NCI-H128 (cell line): ENCODE data around the gene EMP2.

ENCODE experiments used
- DNase-seq: peaks from one replicate; lab custom pipeline; 2025; ENCODE audit not compliant: unreplicated experiment; lab: John Stamatoyannopoulos, UW

Gene EMP2

DNA sequence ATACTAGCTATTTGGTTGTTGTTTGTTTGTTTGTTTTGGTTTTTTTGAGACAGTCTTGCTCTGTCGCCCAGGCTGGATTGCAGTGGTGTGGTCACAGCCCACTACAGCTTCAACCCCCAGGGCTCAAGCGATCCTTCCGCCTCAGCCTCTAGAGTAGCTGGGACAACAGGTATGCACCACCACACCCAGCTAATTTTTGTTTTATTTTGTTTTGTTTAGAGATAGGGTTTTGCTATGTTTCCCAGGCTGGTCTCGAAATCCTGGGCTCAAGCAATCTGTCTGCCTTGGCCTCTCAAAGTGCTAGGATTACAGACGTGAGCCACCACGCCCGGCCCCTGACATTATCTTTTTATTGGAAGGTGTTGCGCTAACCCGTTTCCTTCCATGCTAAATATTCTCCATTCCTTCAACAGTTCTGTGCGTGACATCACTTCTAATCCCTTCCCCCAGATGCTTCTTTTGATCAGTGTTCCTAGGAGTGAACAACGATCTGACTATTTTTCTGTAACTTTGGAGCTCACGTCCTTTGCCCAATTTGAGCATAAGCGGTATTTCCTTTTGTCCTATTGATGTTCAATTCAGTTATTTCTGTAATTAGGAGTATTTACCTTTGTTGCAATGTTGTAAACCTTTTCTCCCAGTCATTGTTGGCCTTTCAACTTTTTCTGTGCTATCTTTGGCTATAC lies 30.2 kb upstream of the EMP2 start:
- no peak for DNase-seq

DNA sequence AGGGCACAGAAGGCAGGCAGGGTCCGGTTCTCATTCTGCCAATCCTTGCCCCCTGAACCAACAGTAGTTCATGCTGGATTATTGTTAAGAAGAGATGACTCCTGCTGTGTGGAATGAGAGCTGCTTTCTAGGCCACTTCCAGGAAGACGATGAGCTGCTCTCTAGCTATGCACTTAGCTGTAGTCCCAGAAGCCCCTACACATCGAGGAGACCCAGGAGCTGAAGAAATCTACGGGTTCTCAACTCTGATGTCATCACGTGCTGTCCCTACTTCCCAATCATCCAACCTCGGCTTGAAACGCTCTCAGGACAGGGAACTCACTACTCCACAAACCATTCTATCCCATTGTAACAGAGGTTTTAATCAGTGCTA lies 29.0 kb upstream of the EMP2 start:
- DNase-seq, result no peak

- DNase-seq, result no peak
These were observed 28.4 kb upstream of the EMP2 start for GRCh38 chr16:10608687-10609401.

DNA sequence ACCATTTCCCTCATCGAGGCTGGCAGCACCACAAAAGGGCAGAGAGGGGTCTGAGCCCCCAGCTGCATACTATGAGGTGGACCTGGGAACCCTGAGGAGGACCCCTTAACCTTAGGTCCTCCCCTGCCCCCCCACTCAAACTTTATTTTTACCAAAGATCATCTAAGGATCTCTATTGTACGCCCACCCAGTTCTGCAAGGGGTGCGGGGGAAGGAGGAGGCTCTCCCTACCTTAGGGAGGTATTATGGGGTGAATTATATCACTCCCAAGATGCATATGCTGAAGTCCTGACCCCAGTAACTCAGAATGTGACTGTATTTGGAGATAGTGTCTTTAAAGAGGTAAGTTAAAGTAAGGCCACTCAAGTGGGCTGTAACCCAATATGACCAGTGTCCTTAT lies 26.8 kb upstream of the EMP2 start:
- no peak for DNase-seq

DNA sequence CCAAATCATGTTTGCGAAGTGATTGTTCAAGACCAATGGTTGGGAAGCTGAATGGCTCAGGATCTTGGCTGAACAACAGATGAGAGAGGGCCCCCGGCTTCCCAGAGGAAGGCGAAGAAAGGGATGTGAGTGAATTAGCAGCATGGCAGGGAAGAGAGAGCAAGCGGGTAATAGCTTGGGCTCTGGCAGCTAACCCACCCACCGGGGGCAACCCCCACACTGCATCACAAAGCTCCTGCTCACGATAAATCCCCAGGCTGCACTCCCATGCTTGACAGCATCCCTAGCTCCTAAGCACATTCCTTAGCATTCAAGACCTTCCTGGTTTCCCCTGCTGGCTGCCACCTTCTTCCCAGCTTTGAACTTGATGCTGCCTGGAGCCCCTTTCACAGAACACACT lies 26.2 kb upstream of the EMP2 start:
- no peak for DNase-seq

DNA sequence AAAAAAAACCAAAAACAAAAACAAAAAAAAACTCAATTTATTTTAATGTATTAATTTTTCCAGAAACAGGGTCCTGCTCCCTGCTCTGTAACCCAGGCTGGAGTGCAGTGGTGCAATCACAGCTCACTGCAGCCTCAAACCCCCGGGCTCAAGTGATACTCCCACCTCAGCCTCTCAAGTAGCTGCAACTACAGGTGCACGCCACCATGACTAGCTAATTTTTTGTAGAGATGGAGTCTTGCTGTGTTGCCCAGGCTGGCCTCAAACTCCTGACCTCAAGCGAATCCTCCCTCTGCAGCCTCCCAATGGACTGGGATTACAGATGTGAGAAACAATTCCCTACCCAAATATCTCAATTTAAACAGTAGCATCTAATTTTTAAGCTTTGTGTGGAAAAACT lies 25.2 kb upstream of the EMP2 start:
- DNase-seq, result no peak

GRCh38 chr16:10601444-10602408 lies 21.3 kb upstream of the EMP2 start:
- DNase-seq, result no peak

DNA sequence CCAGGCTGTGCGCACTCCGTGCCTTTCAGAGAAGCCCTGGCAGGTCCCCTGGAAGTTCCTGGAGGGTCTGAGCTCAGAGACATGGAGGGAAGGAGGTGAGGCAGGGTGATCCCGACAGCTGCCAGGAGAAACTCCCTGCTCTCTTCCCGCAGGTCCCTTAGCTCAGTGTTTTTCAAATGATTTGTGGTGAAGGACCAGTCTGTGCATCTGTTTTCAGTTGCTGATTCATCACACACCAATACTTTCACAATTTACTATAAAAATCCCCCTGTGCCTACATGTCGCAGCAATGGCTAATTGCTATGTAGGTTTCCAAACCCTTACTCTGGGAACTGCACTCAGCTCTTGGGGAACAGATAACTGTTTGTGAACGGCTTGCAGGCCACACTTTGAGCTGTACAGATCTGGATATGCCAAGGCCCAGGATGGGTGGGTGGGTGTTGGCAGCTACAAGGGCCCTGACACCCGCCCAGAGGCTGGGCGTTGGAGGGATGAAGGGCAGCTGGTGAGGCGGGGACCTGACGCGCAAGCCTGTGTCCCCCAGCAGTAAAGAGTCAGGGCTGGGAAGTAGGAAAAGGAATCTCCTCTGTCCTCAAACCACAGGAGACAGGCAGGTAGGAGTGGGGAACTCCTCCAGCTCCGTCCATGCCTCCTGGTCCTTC lies 20.5 kb upstream of the EMP2 start:
- no peak for DNase-seq

DNA sequence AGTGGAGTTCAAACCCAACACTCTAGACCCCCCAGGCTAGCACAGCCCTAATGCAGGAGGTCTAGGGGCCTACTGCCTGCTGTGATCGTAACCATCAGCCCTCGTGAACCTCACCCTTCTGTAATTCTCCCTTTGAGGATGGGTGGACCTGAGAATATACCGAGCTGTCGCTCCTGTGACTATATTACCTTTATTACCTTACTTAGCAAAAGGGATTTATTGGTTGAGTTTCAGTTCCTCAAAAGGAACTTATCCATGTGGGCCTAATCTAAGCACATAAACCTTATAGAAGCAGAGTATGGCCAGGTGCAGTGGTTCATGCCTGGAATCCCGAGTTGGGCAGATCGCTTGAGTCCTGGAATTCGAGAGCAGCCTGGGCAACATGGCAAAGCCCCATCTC lies 19.2 kb upstream of the EMP2 start:
- no peak for DNase-seq

GRCh38 chr16:10598157-10598556 lies 17.8 kb upstream of the EMP2 start:
- DNase-seq, result no peak

DNA sequence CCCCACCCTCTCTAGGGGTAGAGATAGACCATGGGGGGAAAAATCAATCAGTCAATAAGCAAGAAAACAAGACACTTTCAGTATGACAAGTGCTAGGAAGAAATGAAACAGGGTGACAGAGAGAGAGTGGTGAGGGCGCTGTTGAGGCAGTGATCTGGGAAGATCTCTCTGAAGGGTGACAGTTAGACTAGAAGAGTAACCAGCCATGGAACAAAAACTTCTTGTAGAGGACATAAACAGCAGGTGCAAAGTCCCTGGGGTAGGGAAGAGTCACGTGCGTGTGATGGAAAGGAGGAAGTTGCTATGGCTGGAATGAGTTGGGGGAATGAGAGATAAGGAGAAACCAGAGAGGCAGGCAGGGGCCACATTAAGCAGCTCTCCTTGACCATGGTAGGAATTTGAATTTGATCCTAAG lies 16.8 kb upstream of the EMP2 start:
- no peak for DNase-seq

GRCh38 chr16:10594312-10594950 lies 14.0 kb upstream of the EMP2 start:
- no peak for DNase-seq

GRCh38 chr16:10592611-10593010 lies 12.2 kb upstream of the EMP2 start:
- DNase-seq, result no peak

- DNase-seq, result no peak
These were observed 9.9 kb upstream of the EMP2 start for GRCh38 chr16:10590342-10590741.

- no peak for DNase-seq
These were observed 8.7 kb upstream of the EMP2 start for GRCh38 chr16:10589109-10589508.

- no peak for DNase-seq
These were observed 7.2 kb upstream of the EMP2 start for GRCh38 chr16:10587622-10588021.

GRCh38 chr16:10584981-10585438 lies 4.6 kb upstream of the EMP2 start:
- DNase-seq, result no peak

DNA sequence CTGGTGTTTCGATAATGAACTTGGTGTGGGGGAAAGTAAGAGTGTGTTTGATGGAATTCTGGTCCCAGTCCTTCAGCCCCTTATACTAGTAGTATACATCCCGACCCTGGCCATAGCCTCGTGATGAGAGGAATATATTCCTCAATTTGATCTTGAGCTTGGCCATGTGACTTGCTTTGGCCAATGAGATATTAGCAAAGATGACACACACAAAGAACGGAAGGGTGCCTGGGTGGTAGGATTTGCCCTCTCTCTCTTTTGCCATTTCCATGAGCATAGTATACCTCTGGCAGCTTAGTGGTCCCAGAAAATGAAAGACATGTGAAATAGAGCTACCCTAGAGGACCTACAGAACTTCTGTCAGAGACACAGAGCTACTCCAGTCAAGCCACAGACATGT lies 2.9 kb upstream of the EMP2 start:
- DNase-seq, result no peak

GRCh38 chr16:10581507-10581906 lies 1.1 kb upstream of the EMP2 start:
- DNase-seq, result no peak

DNA sequence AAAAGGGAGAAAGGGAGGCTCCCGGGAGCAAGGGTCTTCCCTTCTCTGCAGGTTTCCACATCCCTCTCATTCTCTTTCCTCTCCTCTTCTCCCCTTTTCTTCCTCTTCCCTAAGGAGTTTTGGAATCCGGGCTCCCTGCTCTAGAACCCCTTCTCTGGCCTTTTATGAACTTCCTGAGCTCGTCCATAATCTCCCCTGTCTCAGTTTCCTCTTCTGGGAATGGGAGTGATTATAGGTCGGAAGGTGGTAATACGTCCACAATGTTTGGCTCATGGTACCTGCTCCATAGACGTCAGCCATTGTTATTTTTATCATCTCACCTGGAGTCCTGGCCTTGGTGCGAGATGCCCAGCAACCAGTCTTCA lies 467 bp upstream of the EMP2 start:
- DNase-seq, result no peak

DNA sequence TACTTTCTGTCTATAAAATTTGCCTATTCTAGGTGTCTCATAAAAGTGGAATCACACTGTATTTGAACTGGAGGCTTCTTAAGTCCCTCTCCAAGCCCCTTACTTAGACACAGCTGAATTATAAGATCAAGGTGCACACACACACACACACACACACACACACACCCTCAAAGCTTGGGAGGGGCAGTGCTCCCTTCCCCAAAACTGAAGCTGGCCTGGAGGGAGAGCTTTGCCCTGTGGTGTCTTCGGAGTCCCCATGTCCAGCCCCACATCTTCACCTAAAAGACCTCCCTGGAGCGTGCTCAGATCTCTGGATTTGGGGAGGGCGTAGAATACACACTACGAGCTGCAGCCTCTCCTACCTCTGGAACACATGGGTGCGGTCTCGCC lies 828 bp downstream of the EMP2 start:
- no peak for DNase-seq
